Upper lobe of left lung (tissue), 6 donors: ENCODE results near the gene SMG9. TPM values are rescaled to one million over a fixed set of nuclear protein-coding genes. Genes with fewer than 3 reads are reported as not detected.

Experiments used
- ATAC-seq, 2 donors: fragments of 200-7000 bp; cut with Tn5 transposase; one replicate each; pipeline ENCODE4 v1.9.1; 2022; ENCODE audit warnings: mild to moderate bottlenecking in 2 of 2, moderate library complexity in 2 of 2; ENCODE audit not compliant: low FRiP score in 2 of 2
- DNase-seq, 2 donors: peaks; one replicate each; pipeline ENCODE4 v3.0.0-alpha.2; 2019 to 2020
- H3K27ac ChIP-seq, 4 donors: fragments of 200-600 bp; sonication (generic); one replicate each; pipeline ENCODE4 v1.5.1; 2016 to 2019
- H3K27me3 ChIP-seq, 4 donors: fragments of 200-600 bp; sonication (generic); one replicate each; pipeline ENCODE4 v1.5.1; 2017 to 2019
- H3K36me3 ChIP-seq, 4 donors: fragments of 200-600 bp; sonication (generic); one replicate each; pipeline ENCODE4 v1.5.1; 2016 to 2019
- H3K4me1 ChIP-seq, 4 donors: fragments of 200-600 bp; sonication (generic); one replicate each; pipeline ENCODE4 v1.5.1; 2018 to 2019
- H3K4me3 ChIP-seq, 4 donors: fragments of 200-600 bp; sonication (generic); one replicate each; pipeline ENCODE4 v1.5.1; 2017 to 2019; ENCODE audit warnings: mild to moderate bottlenecking in 2 of 4, moderate library complexity in 1 of 4
- H3K9me3 ChIP-seq, 4 donors: fragments of 200-600 bp; sonication (generic); one replicate each; pipeline ENCODE4 v1.5.1; 2018 to 2019
- EP300 ChIP-seq, 4 donors: sonication (generic); formaldehyde crosslinking; IDR thresholded peaks; one replicate each; pipeline ENCODE4 v1.5.1; 2017; ENCODE audit warnings: antibody characterized with exemption in 4 of 4, control low read depth in 2 of 4
- POLR2A ChIP-seq, 4 donors: fragments of 450-650 bp; IDR thresholded peaks; one replicate each; pipeline ENCODE4 v1.5.1; 2016 to 2017; ENCODE audit warnings: antibody characterized with exemption in 4 of 4, mild to moderate bottlenecking in 2 of 4
- POLR2AphosphoS5 ChIP-seq, 2 donors: sonication (generic); formaldehyde crosslinking; IDR thresholded peaks; one replicate each; pipeline ENCODE4 v1.5.1; 2017; ENCODE audit warnings: antibody characterized with exemption in 2 of 2
- WGBS, 2 donors: methylation state at CpG; one replicate each; pipeline ENCODE4 v1.1.5; 2017 to 2018; 5-methylcytosine and 5-hydroxymethylcytosine counted together
- total RNA-seq, 6 donors: library from RNA; depleted of rRNA in 4 of 6; stranded (reverse); fragments of >200 nt in 4 of 6; gene quantifications; one replicate each; pipeline versions ENCODE4 v1.1.0 to v1.2.1, GENCODE V29; 2016 to 2021
- TF ChIP-seq, protein P1 (sequence below), 6 experiments: fragments of 450-650 bp in 4 of 6; fragments of 200-600 bp in 2 of 6; sonication (generic) in 2 of 6; IDR thresholded peaks; one replicate each; pipeline ENCODE4 v1.5.1; 2016 to 2019; ENCODE audit warnings: antibody characterized with exemption in 6 of 6
- donor health status: DM: no; HTN: no; CAD: no; lungs with moderate emphysema.
- donor health status: DM: no; HTN: yes; CAD: no; lungs with severe emphysema.

SMG9 gene
- total RNA-seq, 6 donors from 2014 or later, result 23.0 to 119 (median 52.9) TPM

DNA sequence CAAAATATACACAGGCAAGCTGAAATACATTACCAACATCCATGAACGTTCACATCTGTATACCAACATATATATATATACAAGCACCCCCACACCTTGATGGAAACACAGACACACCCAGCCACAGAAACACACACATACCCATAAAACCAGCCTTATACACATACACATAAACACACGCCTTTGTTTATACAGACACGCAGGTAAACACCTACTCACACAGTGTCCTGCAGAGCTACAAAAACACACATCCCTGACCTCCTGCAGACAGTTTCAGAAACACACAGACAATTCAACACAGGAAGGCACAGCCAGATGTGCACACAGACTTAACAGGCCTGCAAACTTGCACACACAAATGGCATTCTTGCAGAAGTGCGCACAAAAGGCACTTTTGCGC, 60.2 kb downstream of the SMG9 start:
- H3K9me3 ChIP-seq, result peaks cover 0 to 27% (median 23%) of the 10 kb centered on the region in 4 donors
- 67 to 78% methylated on average over 5 of the region's 5 CpGs for WGBS, 2 donors
- H3K36me3 ChIP-seq, result no peaks in the 10 kb centered on the region
- DNase-seq (no peak), ATAC-seq (no peak)
- H3K4me1 ChIP-seq, result peaks cover 3 to 8% (median 7%) of the 10 kb centered on the region in 4 donors
- H3K27me3 ChIP-seq, result no peaks in the 10 kb centered on the region
- H3K4me3 ChIP-seq, result no peak overlapping the region
- H3K27ac ChIP-seq, result no peak overlapping the region
- TF ChIP-seq POLR2AphosphoS5 (IDR thresholded peaks at IDR 0.05), result no peak

DNA sequence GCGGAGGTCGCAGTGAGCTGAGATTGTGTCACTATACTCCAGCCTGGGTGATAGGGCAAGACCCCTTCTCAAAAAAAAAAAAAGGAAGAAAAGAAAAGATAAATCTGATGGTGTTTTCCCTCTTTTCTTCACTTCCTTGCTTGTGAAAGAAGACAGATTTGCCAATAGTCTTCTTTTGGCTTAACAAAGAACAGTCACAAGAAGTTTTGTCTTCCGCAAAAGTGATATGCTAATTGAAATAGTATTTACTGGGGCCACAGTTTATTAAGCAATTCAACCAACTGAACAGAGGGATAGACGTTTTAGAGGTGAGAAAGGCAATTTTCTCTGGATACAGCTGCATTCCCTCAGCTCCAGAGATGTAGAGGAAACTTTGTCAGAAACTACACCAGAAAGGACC, 61.9 kb downstream of the SMG9 start:
- Histone ChIP-seq H3K4me3 (no peak overlapping the region), H3K27me3 (no peaks in the 10 kb centered on the region), H3K27ac (peak overlapping the region; percentile 48 to 79 (median 61)), H3K4me1 (no peaks in the 10 kb centered on the region), H3K9me3 (peaks cover 0 to 27% (median 23%) of the 10 kb centered on the region in 4 donors), H3K36me3 (no peaks in the 10 kb centered on the region)
- TF ChIP-seq EP300 (IDR thresholded peaks at IDR 0.05) (no peak), POLR2A (IDR thresholded peaks at IDR 0.05) (peak in 1 of 4 donors; percentile 43)
- DNase-seq, result no peak
- 60 to 72% methylated on average over 4 of the region's 4 CpGs for WGBS, 2 donors
- ATAC-seq, result peak in 1 of 2 donors; percentile 54

DNA sequence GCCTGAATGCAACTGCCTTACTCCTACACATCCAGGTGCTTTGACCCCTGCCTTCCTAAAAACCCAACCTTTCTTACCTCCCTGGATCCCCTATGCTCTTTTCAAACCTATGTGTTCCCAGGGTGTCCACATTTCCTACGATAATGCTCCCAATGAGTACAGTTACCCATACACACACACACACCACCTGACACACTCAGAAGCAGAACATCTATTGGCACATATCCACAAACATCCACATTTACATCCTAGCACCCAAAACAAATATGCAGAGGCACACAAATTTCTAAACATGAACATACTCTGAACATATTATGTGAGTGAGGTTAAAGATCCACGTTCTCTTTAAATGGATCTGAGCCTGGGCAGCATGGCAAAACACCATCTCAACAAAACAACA, 62.4 kb downstream of the SMG9 start:
- H3K9me3 ChIP-seq, result peaks cover 0 to 27% (median 23%) of the 10 kb centered on the region in 4 donors
- WGBS, 2 donors, result 62 to 83% methylated on average over 2 of the region's 2 CpGs
- no peak for ATAC-seq

DNA sequence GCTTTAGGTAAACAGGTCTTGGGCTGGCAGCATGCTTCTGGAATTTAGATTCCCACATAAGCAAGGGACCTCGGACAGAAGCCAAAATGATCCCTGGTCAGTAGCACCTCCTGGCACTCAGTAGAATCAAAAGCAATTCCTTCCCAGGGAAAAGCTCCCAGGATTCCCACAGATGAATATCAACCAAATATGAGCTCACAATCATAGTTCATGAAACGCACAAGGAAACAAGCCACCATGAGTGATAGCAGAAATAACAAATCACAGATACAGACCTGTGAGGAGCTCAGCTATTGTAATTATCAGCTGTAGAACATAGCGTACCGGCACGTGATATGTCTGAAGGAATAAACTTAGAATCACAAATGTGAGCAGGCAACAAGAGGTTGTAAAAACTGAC, 63.0 kb downstream of the SMG9 start:
- 85 to 96% methylated on average over 5 of the region's 5 CpGs for WGBS, 2 donors

More for the DNA sequence above, 62.4 kb downstream of the SMG9 start:
- Histone ChIP-seq H3K4me3 (no peak overlapping the region), H3K27ac (peak overlapping the region in 3 of 4 donors; percentile 48 to 79 (median 62)), H3K36me3 (no peaks in the 10 kb centered on the region), H3K27me3 (no peaks in the 10 kb centered on the region), H3K4me1 (no peaks in the 10 kb centered on the region)
- TF ChIP-seq POLR2AphosphoS5 (IDR thresholded peaks at IDR 0.05) (no peak), EP300 (IDR thresholded peaks at IDR 0.05) (no peak), POLR2A (IDR thresholded peaks at IDR 0.05) (no peak)
- TF ChIP-seq, protein P1, sequence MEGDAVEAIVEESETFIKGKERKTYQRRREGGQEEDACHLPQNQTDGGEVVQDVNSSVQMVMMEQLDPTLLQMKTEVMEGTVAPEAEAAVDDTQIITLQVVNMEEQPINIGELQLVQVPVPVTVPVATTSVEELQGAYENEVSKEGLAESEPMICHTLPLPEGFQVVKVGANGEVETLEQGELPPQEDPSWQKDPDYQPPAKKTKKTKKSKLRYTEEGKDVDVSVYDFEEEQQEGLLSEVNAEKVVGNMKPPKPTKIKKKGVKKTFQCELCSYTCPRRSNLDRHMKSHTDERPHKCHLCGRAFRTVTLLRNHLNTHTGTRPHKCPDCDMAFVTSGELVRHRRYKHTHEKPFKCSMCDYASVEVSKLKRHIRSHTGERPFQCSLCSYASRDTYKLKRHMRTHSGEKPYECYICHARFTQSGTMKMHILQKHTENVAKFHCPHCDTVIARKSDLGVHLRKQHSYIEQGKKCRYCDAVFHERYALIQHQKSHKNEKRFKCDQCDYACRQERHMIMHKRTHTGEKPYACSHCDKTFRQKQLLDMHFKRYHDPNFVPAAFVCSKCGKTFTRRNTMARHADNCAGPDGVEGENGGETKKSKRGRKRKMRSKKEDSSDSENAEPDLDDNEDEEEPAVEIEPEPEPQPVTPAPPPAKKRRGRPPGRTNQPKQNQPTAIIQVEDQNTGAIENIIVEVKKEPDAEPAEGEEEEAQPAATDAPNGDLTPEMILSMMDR (IDR thresholded peaks at IDR 0.05), result no peak
- DNase-seq, result no peak

DNA sequence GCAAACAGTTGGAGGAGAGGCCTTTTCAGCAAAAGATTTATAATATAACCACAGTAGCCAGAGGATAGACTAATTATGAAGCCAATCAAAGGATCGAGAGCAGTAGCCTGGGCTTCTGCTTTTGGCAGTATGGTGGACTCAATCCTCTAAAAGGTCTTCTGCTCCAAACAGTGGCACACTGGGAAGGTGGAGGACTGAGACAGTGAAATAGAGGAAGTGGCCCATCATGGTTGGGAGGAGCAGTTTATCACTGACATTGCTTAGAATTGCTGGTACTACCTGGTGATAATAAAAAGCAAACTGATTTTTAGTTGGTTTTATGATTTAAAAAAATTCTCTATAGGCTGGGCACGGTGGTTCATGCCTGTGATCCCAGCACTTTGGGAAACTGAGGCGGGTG, 63.9 kb downstream of the SMG9 start:
- Histone ChIP-seq H3K27me3 (no peaks in the 10 kb centered on the region), H3K9me3 (peaks cover 0 to 22% (median 17%) of the 10 kb centered on the region in 4 donors), H3K36me3 (no peaks in the 10 kb centered on the region), H3K4me1 (no peaks in the 10 kb centered on the region), H3K27ac (no peak overlapping the region), H3K4me3 (no peak overlapping the region)
- ATAC-seq, result no peak
- 96 to 99% methylated on average over 3 of the region's 3 CpGs for WGBS, 2 donors
- DNase-seq, result no peak
- TF ChIP-seq POLR2A (IDR thresholded peaks at IDR 0.05) (no peak), POLR2AphosphoS5 (IDR thresholded peaks at IDR 0.05) (no peak), EP300 (IDR thresholded peaks at IDR 0.05) (no peak)
- TF ChIP-seq, protein P1 (IDR thresholded peaks at IDR 0.05), result no peak

More for the DNA sequence above, 63.0 kb downstream of the SMG9 start:
- ATAC-seq (no peak), DNase-seq (no peak)
- no peaks in the 10 kb centered on the region for H3K27me3 ChIP-seq
- H3K4me3 ChIP-seq, result no peak overlapping the region
- H3K9me3 ChIP-seq, result peaks cover 0 to 27% (median 23%) of the 10 kb centered on the region in 4 donors
- H3K4me1 ChIP-seq, result no peaks in the 10 kb centered on the region
- peak overlapping the region in 1 of 4 donors; percentile 62 for H3K27ac ChIP-seq
- no peaks in the 10 kb centered on the region for H3K36me3 ChIP-seq
- TF ChIP-seq POLR2A (IDR thresholded peaks at IDR 0.05), result no peak
- TF ChIP-seq, protein P1 (IDR thresholded peaks at IDR 0.05), result no peak
- no peak for TF ChIP-seq POLR2AphosphoS5 (IDR thresholded peaks at IDR 0.05)
- no peak for TF ChIP-seq EP300 (IDR thresholded peaks at IDR 0.05)

DNA sequence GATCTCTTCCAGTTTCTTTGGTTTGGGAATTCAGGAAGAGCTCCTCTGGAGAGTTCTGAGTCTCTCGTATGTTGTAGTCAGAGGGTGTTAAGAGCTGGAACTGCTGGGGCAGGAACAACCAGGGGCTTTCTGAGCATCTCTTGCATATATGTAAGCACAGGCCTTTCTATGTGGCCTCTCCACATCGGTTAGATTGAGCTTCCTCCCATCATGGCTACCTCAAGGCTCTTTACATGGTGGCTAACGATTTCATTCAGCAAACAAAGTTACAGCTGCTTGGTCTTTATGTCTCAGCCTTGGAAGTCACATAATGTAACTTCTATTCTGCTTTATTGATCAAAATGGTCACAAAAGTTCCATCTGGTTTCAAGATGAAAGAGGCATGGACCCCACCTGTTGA, 64.3 kb downstream of the SMG9 start:
- Histone ChIP-seq H3K4me1 (no peaks in the 10 kb centered on the region), H3K27ac (no peak overlapping the region), H3K4me3 (no peak overlapping the region), H3K9me3 (peaks cover 0 to 21% (median 16%) of the 10 kb centered on the region in 4 donors), H3K36me3 (no peaks in the 10 kb centered on the region), H3K27me3 (no peaks in the 10 kb centered on the region)
- ATAC-seq (no peak), DNase-seq (no peak)
- TF ChIP-seq POLR2A (IDR thresholded peaks at IDR 0.05) (no peak), POLR2AphosphoS5 (IDR thresholded peaks at IDR 0.05) (no peak), EP300 (IDR thresholded peaks at IDR 0.05) (no peak)
- TF ChIP-seq, protein P1 (IDR thresholded peaks at IDR 0.05), result no peak
- WGBS, 2 donors, result 56 to 67% methylated on average over 3 of the region's 3 CpGs
